Measurements from ENCODE around the gene PROS1.
A peak's percentile ranks its signal among the peaks of the same experiment; 100 is the strongest.
"Not testable (repeated sequence)": the region's sequence is repeated elsewhere in the genome, so short reads cannot be mapped to it uniquely, and the experiment has no call there.

The PROS1 gene

GRCh38 chr3:93988764-93989163 is 15.1 kb upstream of the PROS1 start:
- ATAC-seq = no peak
- H3K27me3 Mint-ChIP-seq = no peaks in the 10 kb centered on the region

DNA sequence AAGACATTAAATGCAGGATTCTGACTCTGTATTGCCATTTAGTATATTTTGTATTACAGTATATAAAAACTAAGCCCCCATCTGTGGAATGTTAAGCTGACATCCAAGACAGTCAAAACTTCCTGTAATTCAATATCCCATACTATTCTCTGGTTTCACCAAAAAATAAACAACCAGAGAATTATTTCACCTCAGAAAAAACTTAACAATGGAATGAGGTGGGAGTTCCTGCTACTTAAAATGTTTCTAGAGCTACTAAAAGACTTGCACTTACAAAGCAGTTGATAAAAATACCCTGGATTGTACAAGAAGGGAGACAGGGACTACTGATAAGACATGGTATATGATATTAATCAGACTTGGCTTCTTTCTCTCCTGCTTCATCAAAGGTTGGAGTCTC is 14.6 kb upstream of the PROS1 start:
- Mint-ChIP-seq H3K27ac (no peak overlapping the region), H3K27me3 (no peaks in the 10 kb centered on the region), H3K4me1 (no peaks in the 10 kb centered on the region), H3K4me3 (no peak overlapping the region), H3K9me3 (no peaks in the 10 kb centered on the region)
- DNase-seq = no peak
- no peak for ATAC-seq

More at GRCh38 chr3:93988764-93989163, 15.1 kb upstream of the PROS1 start:
- DNase-seq = no peak
- no peak overlapping the region for H3K4me3 Mint-ChIP-seq
- H3K9me3 Mint-ChIP-seq = no peaks in the 10 kb centered on the region
- peaks cover 1% of the 10 kb centered on the region for H3K4me1 Mint-ChIP-seq
- peak overlapping the region in 1 of 2 donors; percentile 28 for H3K27ac Mint-ChIP-seq

- H3K4me1 Mint-ChIP-seq = peaks cover 19% of the 10 kb centered on the region
- no peaks in the 10 kb centered on the region for H3K9me3 Mint-ChIP-seq
- H3K4me3 Mint-ChIP-seq = no peak overlapping the region
- ATAC-seq = no peak
- DNase-seq = no peak
- H3K27me3 Mint-ChIP-seq = no peaks in the 10 kb centered on the region
- no peak overlapping the region for H3K27ac Mint-ChIP-seq
Measured at GRCh38 chr3:93984618-93985017, 10.9 kb upstream of the PROS1 start.

DNA sequence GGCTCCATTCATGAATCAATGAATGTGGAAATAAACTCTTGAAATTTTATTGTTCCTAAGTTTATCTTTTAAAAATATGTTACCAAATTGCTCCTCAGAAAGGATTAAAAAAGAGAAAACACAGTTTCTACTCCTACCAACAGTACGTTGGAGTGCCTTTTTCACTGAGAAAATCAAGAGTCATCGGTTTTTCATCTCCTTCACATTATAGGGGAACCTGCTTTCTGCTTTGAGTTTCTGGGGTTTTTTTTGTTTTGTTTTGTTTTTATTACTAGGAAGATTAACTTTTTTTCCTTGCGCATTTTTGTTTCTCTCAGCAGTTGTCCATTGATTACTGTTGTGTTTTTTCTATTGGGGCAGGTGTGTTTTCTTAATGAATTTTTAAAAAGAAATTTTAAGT is 9.7 kb upstream of the PROS1 start:
- ATAC-seq (no peak), DNase-seq (no peak)
- H3K4me3 Mint-ChIP-seq = no peak overlapping the region
- no peaks in the 10 kb centered on the region for H3K27me3 Mint-ChIP-seq
- H3K4me1 Mint-ChIP-seq = peaks cover 24% of the 10 kb centered on the region
- no peaks in the 10 kb centered on the region for H3K9me3 Mint-ChIP-seq
- H3K27ac Mint-ChIP-seq = no peak overlapping the region

DNA sequence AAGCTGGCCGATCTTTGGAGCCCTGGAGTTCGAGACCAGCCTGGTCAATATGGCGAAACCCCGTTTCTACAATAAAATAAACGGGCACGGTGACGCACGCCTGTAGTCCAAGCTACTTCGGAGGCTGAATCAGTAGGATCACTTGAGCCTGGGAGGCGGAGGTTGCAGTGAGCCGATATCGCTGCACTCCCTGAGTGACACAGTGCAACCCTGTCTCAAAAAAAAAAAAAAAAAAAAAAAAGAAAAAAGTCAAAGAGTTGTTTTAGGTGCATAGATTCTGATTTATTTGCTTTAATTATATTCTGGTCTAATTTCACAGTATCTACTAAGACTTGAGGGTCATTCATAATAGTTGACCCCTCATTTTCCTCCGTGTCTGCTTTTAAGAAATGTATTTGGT is 8.0 kb upstream of the PROS1 start:
- no peaks in the 10 kb centered on the region for H3K9me3 Mint-ChIP-seq

DNA sequence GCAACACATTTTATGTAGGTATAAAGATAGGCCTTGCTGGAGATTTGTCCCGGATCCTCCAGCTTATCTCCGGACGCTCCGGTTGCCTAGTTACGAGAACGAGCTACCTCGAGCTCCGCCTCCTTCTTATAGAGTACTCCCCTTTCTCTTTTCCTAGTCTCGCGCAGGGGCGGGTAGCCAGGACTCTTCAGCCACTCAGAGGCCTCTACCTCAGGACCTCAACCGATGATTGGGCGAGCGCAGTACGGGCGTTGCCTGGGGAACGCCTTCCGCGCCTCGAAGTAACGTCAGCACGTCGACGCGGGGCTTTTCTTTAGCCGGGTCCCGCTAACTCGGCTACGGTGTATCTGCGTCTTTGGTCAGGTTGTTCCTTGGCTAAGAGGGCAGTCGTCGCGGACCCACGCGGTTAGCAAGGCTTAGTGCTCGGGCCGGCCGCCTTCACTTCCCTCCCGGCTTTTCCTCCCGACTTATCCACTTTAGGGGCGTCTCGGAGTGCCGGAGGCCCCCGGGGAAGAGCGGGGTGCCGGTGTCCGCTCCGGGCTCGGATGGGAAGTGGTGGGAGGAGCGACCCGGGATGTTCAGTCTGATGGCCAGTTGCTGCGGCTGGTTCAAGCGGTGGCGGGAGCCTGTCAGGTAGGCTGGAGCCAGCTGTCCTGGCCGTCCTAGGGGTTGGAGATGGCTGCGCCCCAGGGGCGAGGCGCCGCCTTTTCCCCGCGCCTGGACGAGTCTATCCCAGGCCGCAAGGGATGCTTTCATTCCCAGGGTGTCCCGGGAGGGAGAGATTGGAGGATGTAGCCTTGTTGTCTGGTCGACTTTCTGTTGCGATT is 6.4 kb upstream of the PROS1 start, which contains the start of gene ARL13B:
Gene ARL13B, plus strand, starts transcription at position 306 of the 827 bp plus-strand sequence. Its CDS starts 269 bp downstream, at position 575.
- Mint-ChIP-seq H3K27ac (peak within 1 kb of the TSS; percentile 87 to 94), H3K27me3 (no peaks in the 10 kb centered on the region), H3K9me3 (no peaks in the 10 kb centered on the region), H3K4me1 (peaks cover 28% of the 10 kb centered on the region), H3K4me3 (peak within 1 kb of the TSS; percentile 90)
- DNase-seq (peak; percentile 88 to 95), ATAC-seq (peak; percentile 100)

More for the DNA sequence above, 8.0 kb upstream of the PROS1 start:
- ATAC-seq (no peak), DNase-seq (no peak)
- peak overlapping the region in 1 of 2 donors; percentile 90 for H3K4me3 Mint-ChIP-seq
- no peaks in the 10 kb centered on the region for H3K27me3 Mint-ChIP-seq
- peak overlapping the region in 1 of 2 donors; percentile 33 for H3K27ac Mint-ChIP-seq
- H3K4me1 Mint-ChIP-seq = peaks cover 28% of the 10 kb centered on the region

- Mint-ChIP-seq H3K27ac (no peak overlapping the region), H3K9me3 (no peaks in the 10 kb centered on the region), H3K4me3 (no peak overlapping the region), H3K27me3 (peaks cover 17% of the 10 kb centered on the region), H3K4me1 (peaks cover 14% of the 10 kb centered on the region)
- ATAC-seq = no peak
- DNase-seq = no peak
Measured at GRCh38 chr3:93969997-93970396, 3.7 kb downstream of the PROS1 start.

GRCh38 chr3:93969443-93969842 is 4.3 kb downstream of the PROS1 start:
- DNase-seq (no peak), ATAC-seq (no peak)
- H3K9me3 Mint-ChIP-seq = no peaks in the 10 kb centered on the region
- no peak overlapping the region for H3K4me3 Mint-ChIP-seq
- H3K27ac Mint-ChIP-seq = peak overlapping the region in 1 of 2 donors; percentile 1
- H3K4me1 Mint-ChIP-seq = peaks cover 14% of the 10 kb centered on the region
- H3K27me3 Mint-ChIP-seq = peaks cover 17% of the 10 kb centered on the region

- not testable (repeated sequence) for H3K27me3 Mint-ChIP-seq, ATAC-seq, DNase-seq, H3K9me3 Mint-ChIP-seq, H3K4me1 Mint-ChIP-seq, H3K4me3 Mint-ChIP-seq, H3K27ac Mint-ChIP-seq
Measured at GRCh38 chr3:93965106-93965505, 8.6 kb downstream of the PROS1 start.

- ATAC-seq (no peak), DNase-seq (no peak)
- Mint-ChIP-seq H3K4me3 (no peak overlapping the region), H3K27me3 (peaks cover 16% of the 10 kb centered on the region), H3K9me3 (no peaks in the 10 kb centered on the region), H3K27ac (no peak overlapping the region), H3K4me1 (no peaks in the 10 kb centered on the region)
Measured at GRCh38 chr3:93962798-93963197, 10.9 kb downstream of the PROS1 start.

- Mint-ChIP-seq H3K27ac (no peak overlapping the region), H3K9me3 (no peaks in the 10 kb centered on the region), H3K4me3 (no peak overlapping the region), H3K4me1 (no peaks in the 10 kb centered on the region), H3K27me3 (peaks cover 16% of the 10 kb centered on the region)
- no peak for ATAC-seq
- DNase-seq = no peak
Measured at GRCh38 chr3:93961489-93961888, 12.2 kb downstream of the PROS1 start.

GRCh38 chr3:93961026-93961425 is 12.7 kb downstream of the PROS1 start:
- Mint-ChIP-seq H3K9me3 (no peaks in the 10 kb centered on the region), H3K4me3 (no peak overlapping the region), H3K4me1 (no peaks in the 10 kb centered on the region), H3K27ac (no peak overlapping the region), H3K27me3 (peaks cover 16% of the 10 kb centered on the region)
- ATAC-seq = no peak
- no peak for DNase-seq

GRCh38 chr3:93949958-93950357 is 23.7 kb downstream of the PROS1 start:
- H3K27me3 Mint-ChIP-seq = peaks cover 37% of the 10 kb centered on the region
- H3K4me1 Mint-ChIP-seq, ATAC-seq, DNase-seq, H3K4me3 Mint-ChIP-seq, H3K27ac Mint-ChIP-seq: not testable (repeated sequence)
- peaks cover 0 to 20% of the 10 kb centered on the region in 2 donors for H3K9me3 Mint-ChIP-seq

DNA sequence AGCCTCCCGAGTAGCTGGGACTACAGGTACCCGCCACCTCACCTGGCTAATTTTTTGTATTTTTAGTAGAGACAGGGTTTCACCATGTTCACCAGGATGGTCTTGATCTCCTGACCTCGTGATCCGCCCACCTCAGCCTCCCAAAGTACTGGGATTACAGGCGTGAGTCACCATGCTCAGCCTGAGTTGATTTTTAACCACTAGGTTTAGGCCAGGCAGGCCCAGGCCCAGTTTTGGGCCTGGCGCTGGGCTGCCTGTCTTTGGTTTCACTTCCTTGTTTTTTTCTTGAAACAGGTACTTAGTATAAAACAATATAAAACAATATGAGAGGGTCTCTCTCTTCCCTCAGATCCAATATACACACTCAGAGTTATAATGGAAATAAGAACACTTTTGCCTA is 36.2 kb downstream of the PROS1 start:
- not testable (repeated sequence) for H3K4me1 Mint-ChIP-seq, H3K27me3 Mint-ChIP-seq, H3K9me3 Mint-ChIP-seq, DNase-seq, ATAC-seq, H3K4me3 Mint-ChIP-seq, H3K27ac Mint-ChIP-seq

DNA sequence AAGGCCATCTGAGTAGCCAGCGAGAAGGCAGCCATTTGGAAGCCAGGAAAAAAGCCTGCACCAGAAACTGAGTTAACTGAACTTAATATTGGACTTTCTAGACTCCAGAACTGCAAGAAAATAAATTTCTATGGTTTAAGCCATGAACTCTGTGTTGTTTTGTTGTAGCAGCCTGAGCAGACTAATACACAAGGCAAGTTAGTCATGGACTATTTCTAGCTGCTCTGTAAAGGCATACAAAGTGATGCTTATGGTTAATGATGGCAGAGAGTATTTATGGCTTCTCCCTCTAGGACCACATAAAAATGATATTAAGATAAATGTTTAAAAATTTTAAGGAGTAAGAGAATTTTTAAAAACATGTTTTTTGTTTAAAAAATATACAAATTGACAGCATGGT is 37.1 kb downstream of the PROS1 start:
- Mint-ChIP-seq H3K27me3 (no peaks in the 10 kb centered on the region), H3K4me3 (no peak overlapping the region), H3K4me1 (no peaks in the 10 kb centered on the region), H3K9me3 (no peaks in the 10 kb centered on the region), H3K27ac (no peak overlapping the region)
- DNase-seq (no peak), ATAC-seq (no peak)

- H3K9me3 Mint-ChIP-seq = no peaks in the 10 kb centered on the region
- ATAC-seq (no peak), DNase-seq (no peak)
- H3K4me1 Mint-ChIP-seq = no peaks in the 10 kb centered on the region
- no peak overlapping the region for H3K27ac Mint-ChIP-seq
- H3K4me3 Mint-ChIP-seq = no peak overlapping the region
- no peaks in the 10 kb centered on the region for H3K27me3 Mint-ChIP-seq
Measured at GRCh38 chr3:93934366-93935046, 39.2 kb downstream of the PROS1 start.

All from stimulated activated naive CD8-positive, alpha-beta T cell treated with anti-CD3 and anti-CD28 coated beads, Interleukin-15, amount 100 ng/mL, for 72 hours (primary cell).